Muscle layer of colon (tissue), 2 donors: ENCODE data around the gene TAF7.

Experiments
- H3K27ac ChIP-seq: one replicate; pipeline ENCODE4 v1.7.0; 2013; ENCODE audit warnings: low read depth, mild to moderate bottlenecking, low read length, moderate library complexity
- H3K27me3 ChIP-seq, 2 donors: one replicate each; pipeline ENCODE4 v1.7.0; 2013; ENCODE audit warnings: low read length in 2 of 2, mild to moderate bottlenecking in 2 of 2; ENCODE audit not compliant: insufficient read depth in 2 of 2, control insufficient read depth in 1 of 2
- H3K36me3 ChIP-seq: one replicate; pipeline ENCODE4 v1.7.0; 2013; ENCODE audit warnings: mild to moderate bottlenecking, low read length; ENCODE audit not compliant: insufficient read depth
- H3K4me1 ChIP-seq: one replicate; pipeline ENCODE4 v1.7.0; 2013; ENCODE audit warnings: mild to moderate bottlenecking, low read length; ENCODE audit not compliant: insufficient read depth
- H3K4me3 ChIP-seq, 2 donors: one replicate each; pipeline ENCODE4 v1.7.0; 2013; ENCODE audit warnings: low read length in 2 of 2, low read depth in 1 of 2, mild to moderate bottlenecking in 1 of 2, moderate library complexity in 1 of 2
- H3K9ac ChIP-seq: one replicate; pipeline ENCODE4 v1.7.0; 2013; ENCODE audit warnings: low read length
- H3K9me3 ChIP-seq: one replicate; pipeline ENCODE4 v1.7.0; 2013; ENCODE audit warnings: mild to moderate bottlenecking, low read length
- donor health status: abdominal sarcoma.
- donor health status: Adenocarcinoma of cecum.

Gene TAF7, protein sequence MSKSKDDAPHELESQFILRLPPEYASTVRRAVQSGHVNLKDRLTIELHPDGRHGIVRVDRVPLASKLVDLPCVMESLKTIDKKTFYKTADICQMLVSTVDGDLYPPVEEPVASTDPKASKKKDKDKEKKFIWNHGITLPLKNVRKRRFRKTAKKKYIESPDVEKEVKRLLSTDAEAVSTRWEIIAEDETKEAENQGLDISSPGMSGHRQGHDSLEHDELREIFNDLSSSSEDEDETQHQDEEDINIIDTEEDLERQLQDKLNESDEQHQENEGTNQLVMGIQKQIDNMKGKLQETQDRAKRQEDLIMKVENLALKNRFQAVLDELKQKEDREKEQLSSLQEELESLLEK

GRCh38 chr5:141320225-141321169 is at the start of gene TAF7:
TSS of gene TAF7 (minus strand) at chr5:141320784. CDS start at chr5:141320044, 740 bp downstream.
- Histone ChIP-seq H3K27me3 (no peaks in the 10 kb centered on the region), H3K27ac (peak within 1 kb of the TSS; percentile 89), H3K36me3 (peaks cover 19% of the 10 kb centered on the region), H3K4me1 (no peaks in the 10 kb centered on the region), H3K4me3 (peak within 1 kb of the TSS; percentile 98), H3K9me3 (peaks cover 46% of the 10 kb centered on the region), H3K9ac (peak within 1 kb of the TSS; percentile 59)

GRCh38 chr5:141366016-141366896 is 45.7 kb upstream of the TAF7 start:
- peak overlapping the region in 1 of 2 donors; percentile 44 for H3K4me3 ChIP-seq
- no peak overlapping the region for H3K9ac ChIP-seq
- no peak overlapping the region for H3K27ac ChIP-seq
- peaks cover 4% of the 10 kb centered on the region for H3K36me3 ChIP-seq
- H3K4me1 ChIP-seq = no peaks in the 10 kb centered on the region
- H3K9me3 ChIP-seq = peaks cover 61% of the 10 kb centered on the region
- no peaks in the 10 kb centered on the region for H3K27me3 ChIP-seq

- Histone ChIP-seq H3K9ac (no peak within 1 kb of the TSS), H3K4me3 (peak within 1 kb of the TSS; percentile 26 to 44), H3K36me3 (no peaks in the 10 kb centered on the region), H3K27ac (no peak within 1 kb of the TSS), H3K27me3 (no peaks in the 10 kb centered on the region), H3K9me3 (peaks cover 58% of the 10 kb centered on the region), H3K4me1 (no peaks in the 10 kb centered on the region)
Measured at GRCh38 chr5:141363952-141364660, 43.5 kb upstream of the TAF7 start, which contains the start of gene PCDHGA5. TSS of gene PCDHGA5 (plus strand) at chr5:141364162. CDS start at chr5:141364331, 169 bp downstream.

- H3K27me3 ChIP-seq = no peaks in the 10 kb centered on the region
- H3K27ac ChIP-seq = no peak overlapping the region
- no peak overlapping the region for H3K9ac ChIP-seq
- no peaks in the 10 kb centered on the region for H3K36me3 ChIP-seq
- no peaks in the 10 kb centered on the region for H3K4me1 ChIP-seq
- peaks cover 58% of the 10 kb centered on the region for H3K9me3 ChIP-seq
- H3K4me3 ChIP-seq = no peak overlapping the region
Measured at GRCh38 chr5:141362719-141363118, 42.1 kb upstream of the TAF7 start.

- Histone ChIP-seq H3K4me1 (no peaks in the 10 kb centered on the region), H3K27me3 (no peaks in the 10 kb centered on the region), H3K27ac (no peak overlapping the region), H3K9ac (no peak overlapping the region), H3K4me3 (peak overlapping the region in 1 of 2 donors; percentile 14), H3K36me3 (no peaks in the 10 kb centered on the region), H3K9me3 (peaks cover 57% of the 10 kb centered on the region)
Measured at GRCh38 chr5:141360685-141361084, 40.1 kb upstream of the TAF7 start.

GRCh38 chr5:141359790-141360426 is 39.3 kb upstream of the TAF7 start, which contains the start of gene PCDHGB2:
TSS of gene PCDHGB2 (plus strand) at chr5:141359994. CDS start at chr5:141360136, 142 bp downstream.
- Histone ChIP-seq H3K4me1 (no peaks in the 10 kb centered on the region), H3K4me3 (peak within 1 kb of the TSS; percentile 11 to 14), H3K9ac (no peak within 1 kb of the TSS), H3K27me3 (no peaks in the 10 kb centered on the region), H3K36me3 (no peaks in the 10 kb centered on the region), H3K27ac (no peak within 1 kb of the TSS), H3K9me3 (peaks cover 56% of the 10 kb centered on the region)

GRCh38 chr5:141356950-141357349 is 36.4 kb upstream of the TAF7 start:
- Histone ChIP-seq H3K4me3 (peak overlapping the region in 1 of 2 donors; percentile 5), H3K27me3 (no peaks in the 10 kb centered on the region)

DNA sequence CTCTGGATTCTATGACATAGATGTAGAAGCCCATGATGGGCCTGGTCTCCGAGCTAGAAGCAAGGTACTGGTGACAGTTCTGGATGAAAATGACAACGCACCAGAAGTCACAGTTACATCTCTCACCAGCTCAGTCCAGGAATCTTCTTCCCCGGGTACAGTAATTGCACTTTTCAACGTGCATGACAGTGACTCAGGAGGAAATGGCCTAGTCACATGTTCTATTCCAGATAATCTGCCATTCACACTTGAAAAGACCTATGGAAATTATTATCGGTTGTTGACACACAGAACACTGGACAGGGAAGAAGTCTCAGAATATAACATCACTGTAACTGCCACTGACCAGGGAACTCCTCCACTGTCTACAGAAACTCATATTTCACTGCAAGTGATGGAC is 35.5 kb upstream of the TAF7 start:
- Histone ChIP-seq H3K9me3 (peaks cover 48% of the 10 kb centered on the region), H3K36me3 (no peaks in the 10 kb centered on the region), H3K27ac (no peak overlapping the region), H3K4me1 (no peaks in the 10 kb centered on the region), H3K4me3 (peak overlapping the region in 1 of 2 donors; percentile 5), H3K9ac (no peak overlapping the region), H3K27me3 (no peaks in the 10 kb centered on the region)

More at GRCh38 chr5:141356950-141357349, 36.4 kb upstream of the TAF7 start:
- Histone ChIP-seq H3K4me1 (no peaks in the 10 kb centered on the region), H3K9ac (no peak overlapping the region), H3K9me3 (peaks cover 48% of the 10 kb centered on the region), H3K27ac (no peak overlapping the region), H3K36me3 (no peaks in the 10 kb centered on the region)

GRCh38 chr5:141355641-141356040 is 35.1 kb upstream of the TAF7 start:
- Histone ChIP-seq H3K9me3 (peaks cover 48% of the 10 kb centered on the region), H3K9ac (no peak overlapping the region), H3K4me1 (no peaks in the 10 kb centered on the region), H3K27me3 (no peaks in the 10 kb centered on the region), H3K27ac (no peak overlapping the region), H3K36me3 (no peaks in the 10 kb centered on the region), H3K4me3 (peak overlapping the region; percentile 5 to 12)

DNA sequence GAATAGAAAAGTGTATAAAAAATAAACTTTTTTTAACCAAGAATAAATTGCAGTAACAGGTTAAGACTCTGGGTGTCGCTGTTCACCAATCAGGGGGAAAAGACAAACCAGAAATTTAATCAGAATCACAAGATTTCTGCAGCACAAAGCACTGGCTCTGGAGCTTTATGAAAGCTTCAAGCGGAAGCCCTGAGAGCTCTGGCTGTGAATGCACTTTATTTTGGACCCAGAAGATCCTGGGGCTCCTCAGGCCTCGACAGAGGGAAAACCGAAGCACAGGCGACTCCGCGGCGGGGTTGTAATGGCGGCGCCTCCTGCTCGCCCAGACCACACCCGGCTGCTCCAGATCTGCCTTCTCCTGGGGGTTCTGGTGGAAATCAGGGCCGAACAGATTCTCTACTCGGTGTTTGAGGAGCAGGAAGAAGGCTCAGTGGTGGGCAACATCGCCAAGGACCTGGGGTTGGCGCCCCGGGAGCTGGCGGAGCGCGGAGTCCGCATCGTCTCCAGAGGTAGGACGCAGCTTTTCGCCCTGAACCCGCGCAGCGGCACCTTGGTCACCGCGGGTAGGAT is 34.4 kb upstream of the TAF7 start, which contains the start of gene PCDHGA4:
TSS of gene PCDHGA4 (plus strand) at position 122 of the 570 bp plus-strand sequence. CDS start at position 209, 87 bp downstream.
- no peak within 1 kb of the TSS for H3K27ac ChIP-seq
- H3K9ac ChIP-seq = no peak within 1 kb of the TSS
- peaks cover 48% of the 10 kb centered on the region for H3K9me3 ChIP-seq
- no peaks in the 10 kb centered on the region for H3K4me1 ChIP-seq
- H3K27me3 ChIP-seq = no peaks in the 10 kb centered on the region
- peak within 1 kb of the TSS; percentile 5 to 12 for H3K4me3 ChIP-seq
- no peaks in the 10 kb centered on the region for H3K36me3 ChIP-seq
